GM19239 (cell line): ENCODE results near the gene ZNF232.
"Not testable (repeated sequence)": the region's sequence is repeated elsewhere in the genome, so short reads cannot be mapped to it uniquely, and the experiment has no call there.

Experiments
- DNase-seq: peaks from one replicate; pipeline ENCODE4 v3.0.0; 2011; ENCODE audit warnings: low spot score; ENCODE audit not compliant: insufficient read length
- FAIRE-seq: peaks from 2 replicates; lab custom pipeline; 2011; peaks lifted over from hg19 to GRCh38; lab: Jason Lieb, UNC

Gene ZNF232

DNA sequence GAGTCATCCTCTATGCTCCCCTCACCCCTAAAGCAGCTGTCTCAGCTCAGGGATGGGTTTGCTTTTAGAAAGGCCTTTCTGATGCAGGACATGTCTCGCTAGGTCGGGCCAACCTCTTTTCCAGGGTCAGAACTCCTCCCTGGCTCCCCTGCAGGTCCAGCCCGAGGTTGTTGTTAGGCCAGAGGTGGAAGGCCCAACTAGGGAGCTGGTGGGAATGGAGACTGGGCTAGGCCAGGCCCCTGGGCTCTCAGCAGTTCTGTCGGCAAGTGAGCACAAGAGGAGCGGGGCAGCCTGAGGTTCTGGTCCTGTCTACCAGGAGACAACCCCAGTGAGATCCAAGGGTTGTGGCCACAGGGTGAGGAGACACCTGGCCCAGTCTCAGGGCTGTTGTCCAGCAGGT lies 19.0 kb upstream of the ZNF232 start:
- FAIRE-seq, DNase-seq: not testable (repeated sequence)

DNA sequence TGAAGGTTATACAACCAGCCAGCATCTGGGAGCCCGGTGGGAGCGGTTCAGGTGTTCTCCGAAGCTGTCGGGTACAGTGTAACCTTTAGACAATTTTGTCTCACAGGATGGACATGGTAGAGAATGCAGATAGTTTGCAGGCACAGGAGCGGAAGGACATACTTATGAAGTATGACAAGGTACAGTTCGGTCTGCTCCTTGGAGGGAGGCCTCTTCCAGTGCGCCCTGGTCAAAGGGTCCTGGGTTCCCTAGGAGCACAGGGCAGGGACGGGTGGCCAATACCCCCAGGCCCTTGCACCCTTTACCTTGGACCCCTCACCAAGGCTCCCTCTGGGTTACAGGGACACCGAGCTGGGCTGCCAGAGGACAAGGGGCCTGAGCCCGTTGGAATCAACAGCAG lies 18.6 kb upstream of the ZNF232 start:
- DNase-seq, FAIRE-seq: not testable (repeated sequence)

DNA sequence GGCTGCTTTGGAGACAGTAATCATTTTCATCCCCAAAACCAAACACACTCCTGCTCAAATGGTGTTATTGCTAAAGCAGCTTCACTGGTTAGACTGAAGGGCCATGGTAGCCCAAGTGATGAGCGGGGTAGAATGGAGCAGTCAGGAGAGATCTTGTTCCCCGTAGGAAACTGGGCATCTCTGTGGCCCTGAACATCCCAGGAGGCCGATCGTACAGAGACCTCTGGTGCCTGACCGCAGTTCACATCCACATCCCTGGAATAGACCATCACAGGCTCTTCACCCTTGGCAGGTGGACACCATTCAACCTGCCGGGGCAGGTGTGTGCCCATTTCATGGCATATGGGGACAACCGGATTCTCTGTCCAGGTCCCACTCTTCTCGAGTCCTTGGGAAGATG lies 18.1 kb upstream of the ZNF232 start:
- FAIRE-seq, DNase-seq: not testable (repeated sequence)

DNA sequence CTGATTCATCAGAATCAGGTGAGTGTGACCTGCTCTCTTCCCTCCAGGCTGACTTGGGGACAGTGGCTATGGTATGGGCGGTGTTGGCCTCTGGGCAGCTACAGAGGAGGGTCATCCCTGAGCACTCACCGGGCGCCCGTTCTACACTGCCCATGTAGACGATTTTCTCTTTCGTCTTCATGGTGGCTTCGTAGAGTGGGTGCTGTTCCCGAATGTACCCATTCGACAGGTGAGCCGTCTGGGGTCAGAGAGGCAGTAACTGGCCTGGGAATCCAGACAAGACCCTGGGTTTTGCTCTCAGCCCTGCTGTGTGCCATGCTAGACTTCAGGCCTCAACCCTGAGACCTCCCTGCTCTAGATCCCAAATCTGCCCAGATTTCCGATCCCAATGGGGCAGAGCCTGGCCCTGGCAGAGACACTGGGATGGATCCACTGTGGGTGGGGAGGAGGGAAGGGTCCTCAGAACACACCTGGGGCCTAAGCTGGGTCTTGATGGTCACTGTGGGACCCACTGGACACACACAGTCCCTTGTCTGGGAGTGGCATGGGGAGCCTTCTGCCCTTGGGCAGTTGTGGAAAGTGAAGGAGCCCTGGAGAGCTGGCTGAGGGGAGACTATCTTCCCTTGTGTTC lies 17.3 kb upstream of the ZNF232 start:
- FAIRE-seq, result no peak

DNA sequence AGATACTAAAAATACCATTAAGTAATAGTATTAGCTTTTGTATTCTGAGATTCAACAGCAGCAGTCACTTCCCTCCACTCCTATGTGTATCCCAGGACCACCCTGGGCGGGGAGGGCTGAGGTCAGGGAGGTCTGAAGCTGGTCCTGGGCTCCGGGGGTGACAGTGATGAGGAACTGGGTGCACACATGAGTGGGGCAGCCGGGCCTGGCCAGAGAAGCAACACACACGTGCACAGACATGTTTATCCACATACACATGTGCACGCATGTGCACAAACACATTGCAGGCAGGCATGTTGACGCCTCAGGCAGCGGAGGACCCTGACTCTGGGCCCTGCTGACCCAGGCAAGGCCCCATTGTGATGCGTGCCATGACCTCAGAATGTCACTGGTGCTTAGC lies 16.7 kb upstream of the ZNF232 start:
- not testable (repeated sequence) for FAIRE-seq

More for the DNA sequence above, 17.3 kb upstream of the ZNF232 start:
- DNase-seq, result no peak

DNA sequence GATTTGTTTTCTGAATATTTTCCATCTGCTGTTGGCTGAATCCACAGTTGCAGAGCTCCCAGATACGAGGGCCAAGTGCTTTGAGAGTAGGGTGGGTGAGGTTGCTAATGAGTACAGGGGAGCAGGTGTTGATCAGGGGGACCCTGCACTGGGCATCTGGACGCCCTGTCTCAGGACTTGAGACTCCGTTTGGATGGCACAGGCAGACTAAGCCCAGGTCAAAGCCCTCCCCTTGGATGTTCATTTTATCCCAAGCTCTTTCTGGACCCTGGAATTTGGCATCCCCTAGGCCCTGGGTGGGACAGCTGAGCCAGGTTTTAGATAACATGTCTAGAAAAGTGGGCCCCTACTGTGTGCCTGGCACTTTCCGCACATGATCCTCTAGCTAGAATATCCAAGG lies 16.2 kb upstream of the ZNF232 start:
- FAIRE-seq, result no peak
- no peak for DNase-seq

More for the DNA sequence above, 16.7 kb upstream of the ZNF232 start:
- not testable (repeated sequence) for DNase-seq

DNA sequence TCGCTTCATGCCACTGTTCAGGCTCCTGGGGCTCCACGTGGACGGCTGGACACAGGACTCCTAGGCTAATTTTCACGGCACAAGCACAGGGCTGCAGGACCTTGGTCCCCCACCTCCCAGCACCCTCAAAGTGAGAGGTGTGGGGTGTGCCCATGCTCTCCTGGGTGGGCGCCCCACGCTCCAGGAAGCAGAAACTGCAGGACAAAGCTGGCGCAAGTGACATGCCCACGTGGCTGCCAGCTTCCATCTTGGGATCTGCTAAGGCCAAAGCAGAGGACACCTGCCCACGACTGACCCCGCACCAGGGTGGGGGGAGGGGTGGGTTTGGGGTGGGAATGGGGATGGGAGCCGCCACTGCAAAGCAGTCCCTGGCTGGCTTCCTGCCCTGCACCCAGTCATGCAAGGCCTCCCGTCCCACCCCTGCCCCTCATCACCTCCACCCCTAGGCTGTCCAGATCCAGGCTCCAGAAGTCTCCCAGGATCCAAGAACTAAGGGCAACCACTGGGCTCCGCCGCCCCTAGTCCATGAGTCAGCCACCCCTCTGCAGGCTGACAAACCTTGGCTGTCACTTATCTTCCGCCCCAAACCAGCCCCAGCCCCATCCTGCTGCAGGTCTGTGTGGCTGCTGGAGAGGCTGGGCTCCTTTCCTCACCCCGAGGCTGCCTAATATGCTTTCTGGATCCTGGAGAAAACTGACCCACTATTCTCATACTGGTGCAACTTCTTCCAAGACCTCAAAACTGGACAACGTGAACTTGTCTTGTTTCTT lies 15.2 kb upstream of the ZNF232 start:
- DNase-seq (no peak), FAIRE-seq (no peak)

DNA sequence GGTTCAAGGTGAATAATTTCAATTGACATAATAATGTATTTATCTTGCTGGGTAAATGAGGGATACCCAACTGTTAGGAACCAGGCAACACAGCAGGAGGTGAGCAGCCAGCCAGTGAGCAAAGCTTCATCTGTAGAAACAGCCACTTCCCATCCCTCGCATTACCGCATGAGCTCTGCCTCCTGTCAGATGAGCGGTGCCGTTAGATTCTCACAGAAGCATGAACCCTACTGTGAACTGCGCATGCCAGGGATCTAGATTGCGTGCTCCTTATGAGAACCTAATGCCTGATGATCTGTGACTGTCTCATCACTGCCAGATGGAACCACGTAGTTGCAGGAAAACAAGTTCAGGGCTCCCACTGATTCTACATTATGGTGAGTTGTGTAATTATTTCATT lies 13.2 kb upstream of the ZNF232 start:
- FAIRE-seq, DNase-seq: not testable (repeated sequence)

DNA sequence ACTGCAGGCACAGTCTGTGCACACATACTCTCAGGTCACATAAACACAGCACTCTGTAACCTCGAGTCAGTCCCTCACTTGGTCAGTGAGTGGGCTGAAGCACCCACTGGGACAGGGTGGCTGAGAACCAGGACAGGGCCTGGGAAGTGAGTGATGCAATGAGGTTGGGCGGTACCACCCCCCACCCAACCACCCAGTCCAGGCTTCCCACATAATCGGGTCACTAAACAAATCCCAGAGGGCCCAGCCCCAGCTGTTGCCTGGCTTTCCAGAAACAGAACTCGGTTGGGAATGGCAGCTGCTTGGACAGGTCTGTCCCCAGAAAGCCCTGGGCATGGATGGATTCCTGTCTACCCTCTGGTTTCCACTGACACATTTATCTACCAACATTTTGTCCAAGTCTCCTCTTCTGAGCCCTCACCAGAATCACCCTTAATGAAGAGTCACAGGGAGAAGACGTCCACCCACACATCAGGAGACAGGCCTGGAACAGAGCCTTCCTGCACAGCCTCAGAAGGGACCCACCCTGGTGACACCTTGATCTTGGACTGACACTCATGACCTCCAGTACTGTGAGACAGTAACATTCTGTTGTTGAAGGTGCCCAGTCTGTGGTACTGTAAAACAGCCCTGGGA lies 12.6 kb upstream of the ZNF232 start:
- not testable (repeated sequence) for DNase-seq, FAIRE-seq

DNA sequence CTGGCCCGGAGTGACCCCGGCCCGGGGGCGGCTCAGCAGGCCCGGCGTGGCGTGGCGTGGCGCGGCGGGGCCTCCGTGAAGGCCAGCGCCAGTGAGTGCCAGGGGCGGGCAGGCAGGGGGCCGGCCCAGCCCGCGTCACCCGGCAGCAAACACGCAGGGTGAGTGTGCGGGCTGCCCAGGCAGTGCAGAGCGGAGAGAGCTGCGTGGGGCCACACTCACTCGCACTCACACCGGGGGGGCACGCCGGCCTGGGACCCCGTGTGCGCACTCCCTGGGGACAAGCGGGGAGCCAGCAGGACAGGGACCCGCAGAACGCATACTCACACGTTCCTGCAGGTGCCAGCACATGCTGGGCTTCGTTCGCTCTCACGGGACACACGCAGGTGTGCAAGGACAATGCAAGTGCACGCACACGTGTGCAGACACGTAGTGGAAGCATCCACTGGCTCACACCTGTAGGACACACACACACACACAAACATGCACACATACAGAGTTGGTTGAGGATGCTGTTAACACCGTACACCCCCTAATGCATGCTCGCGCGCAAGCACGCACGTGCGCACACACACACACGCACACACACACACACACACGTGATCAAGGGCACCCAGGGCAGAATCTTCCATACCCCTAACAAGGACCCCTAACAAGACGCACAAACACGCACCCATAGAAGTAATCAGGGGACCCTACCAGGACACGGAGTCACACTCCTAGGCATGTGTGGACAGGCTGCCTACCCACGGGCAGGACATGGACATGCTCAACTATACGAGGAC lies 11.9 kb upstream of the ZNF232 start:
- FAIRE-seq (no peak), DNase-seq (no peak)

DNA sequence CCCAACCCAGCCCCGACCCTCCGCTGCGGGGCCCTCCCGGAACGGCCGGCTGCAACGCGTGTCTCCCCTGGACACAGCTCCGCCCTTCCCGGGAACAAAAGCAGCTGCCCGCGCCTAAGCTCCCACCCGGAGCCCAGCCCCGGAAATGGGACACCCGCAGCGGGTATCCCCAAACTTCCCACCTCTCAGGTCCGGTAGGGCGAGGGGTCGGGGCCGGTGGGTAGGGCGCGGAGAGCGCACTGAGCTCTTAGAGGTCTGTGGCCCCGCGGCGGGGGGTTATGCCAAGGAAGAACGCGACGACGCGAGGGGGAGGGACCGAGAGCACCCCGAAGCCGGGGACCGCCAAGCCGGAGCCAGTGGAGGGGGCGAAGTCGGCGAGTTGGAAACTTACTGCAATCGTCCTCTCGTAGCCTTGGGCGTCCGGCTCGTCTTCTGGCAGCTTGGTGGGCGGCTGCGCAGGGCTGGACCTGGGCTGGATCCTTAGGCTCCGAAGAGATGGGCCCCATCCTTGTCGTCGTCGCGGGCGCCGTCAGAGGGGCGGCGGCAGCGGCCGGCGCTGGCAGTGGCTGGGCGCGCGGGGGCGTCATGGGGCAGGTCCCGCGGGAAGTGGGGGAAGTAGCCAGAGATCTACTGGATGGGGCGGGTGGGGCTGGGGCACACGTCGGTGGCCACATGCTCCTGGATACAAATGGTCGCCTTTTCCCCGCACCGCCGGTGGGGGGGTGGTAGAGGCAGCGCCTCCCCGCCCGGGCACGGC lies 11.1 kb upstream of the ZNF232 start:
- no peak for FAIRE-seq
- DNase-seq, result no peak

DNA sequence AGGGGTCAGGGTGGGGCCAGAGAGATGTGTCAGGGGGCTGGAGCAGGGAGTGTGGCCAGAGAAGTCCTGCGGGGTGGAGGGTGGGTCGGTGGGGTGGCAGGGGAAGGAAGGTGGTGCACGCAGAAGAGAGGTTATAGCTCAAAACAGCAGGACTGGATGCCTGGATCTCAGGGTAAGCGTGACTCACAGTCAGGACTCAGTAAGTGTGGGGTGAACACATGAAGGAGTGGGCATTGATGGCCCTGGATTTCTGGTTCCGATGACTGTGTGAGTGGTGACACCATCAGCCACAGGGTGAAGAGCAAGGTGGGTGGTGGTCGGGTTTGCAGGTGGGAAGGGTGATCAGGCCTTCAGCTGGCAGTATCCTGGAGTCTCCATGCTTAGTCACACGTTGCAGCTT lies 10.4 kb upstream of the ZNF232 start:
- DNase-seq, FAIRE-seq: not testable (repeated sequence)

DNA sequence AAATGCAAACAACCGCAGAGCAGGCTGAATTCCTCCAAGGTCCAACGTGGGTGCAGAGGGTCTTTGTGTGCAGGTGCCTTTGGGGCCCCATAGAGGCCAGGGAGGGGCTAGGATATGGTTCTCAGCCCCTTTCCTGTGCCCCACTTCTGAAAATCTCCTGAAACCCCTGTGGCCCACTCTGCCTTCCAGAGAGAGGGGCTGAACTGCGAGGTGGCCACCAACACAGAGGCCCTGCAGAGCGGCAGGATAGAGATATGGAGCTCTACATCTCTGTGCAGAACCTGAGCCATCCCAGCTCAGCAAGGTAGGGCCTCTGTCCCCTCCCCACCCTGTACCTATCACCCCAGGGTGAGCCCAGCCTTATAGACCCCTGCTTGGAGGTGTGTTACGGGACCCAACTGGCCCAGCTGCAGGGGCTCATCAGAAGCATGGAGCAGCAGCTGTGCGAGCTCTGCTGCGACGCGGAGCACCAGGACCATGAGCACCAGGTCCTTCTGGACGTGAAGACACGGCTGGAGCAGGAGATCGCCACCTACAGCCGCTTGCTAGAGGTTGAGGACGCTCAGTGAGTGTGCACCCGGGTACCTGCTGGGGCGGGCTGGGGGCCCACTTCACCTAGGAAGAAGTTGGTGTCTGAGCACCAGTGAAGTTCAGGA lies 9.6 kb upstream of the ZNF232 start:
- DNase-seq (no peak), FAIRE-seq (no peak)

DNA sequence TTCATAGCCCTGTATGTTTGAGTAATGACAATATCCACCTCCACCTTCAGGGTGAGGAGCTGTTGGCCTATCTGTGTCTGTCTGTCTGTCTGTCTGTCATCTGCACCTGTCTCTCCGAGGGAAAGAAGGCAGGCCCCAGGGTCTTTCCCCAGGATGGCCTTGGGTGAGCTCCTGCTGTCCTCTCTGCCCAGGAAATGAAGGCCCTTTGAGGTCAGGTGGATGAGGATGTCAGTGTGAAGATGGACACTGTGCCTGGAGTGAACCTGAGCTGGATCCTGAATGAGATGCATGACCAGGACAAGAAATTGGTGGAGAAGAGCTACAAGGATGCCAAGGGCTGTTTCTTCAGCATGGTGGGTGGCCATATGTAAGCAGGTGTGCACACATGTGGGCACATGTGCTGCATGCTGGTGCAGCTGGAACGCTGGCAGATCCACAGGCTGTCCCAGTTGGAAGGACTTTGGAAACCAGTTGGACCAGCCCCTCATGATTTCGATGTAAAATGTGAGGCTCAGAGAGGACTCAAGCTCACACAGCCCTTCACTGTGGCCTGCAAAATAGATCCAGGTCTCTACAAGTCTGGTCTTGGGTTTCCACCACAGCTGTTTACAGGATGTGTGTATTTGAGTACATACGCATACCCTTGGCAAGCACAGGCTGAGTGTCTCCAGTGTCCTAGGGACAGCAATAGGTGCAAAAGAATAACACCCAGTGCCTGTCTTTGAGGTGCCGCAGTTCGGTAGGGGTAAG lies 8.9 kb upstream of the ZNF232 start:
- FAIRE-seq, DNase-seq: not testable (repeated sequence)

DNA sequence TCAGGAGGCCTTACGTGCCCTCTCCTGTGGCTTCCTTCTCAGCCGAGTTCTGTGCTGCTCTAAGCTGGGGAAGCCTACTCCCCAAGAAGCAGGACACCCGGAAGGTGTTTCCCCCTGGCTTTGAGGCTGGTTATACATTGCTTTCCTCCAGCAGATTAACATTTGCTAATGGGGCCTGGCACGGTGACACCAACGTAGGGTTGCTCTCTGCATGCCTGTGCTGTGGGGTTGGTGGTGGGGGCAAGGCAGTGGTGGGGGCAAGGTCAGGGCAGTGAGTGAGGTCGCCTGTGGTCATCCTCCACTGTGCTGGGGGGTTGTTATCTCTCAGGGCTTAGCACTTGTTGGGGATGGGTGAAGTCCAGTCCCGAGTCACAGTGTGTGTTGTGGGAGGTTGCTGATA lies 8.4 kb upstream of the ZNF232 start:
- DNase-seq (no peak), FAIRE-seq (no peak)

DNA sequence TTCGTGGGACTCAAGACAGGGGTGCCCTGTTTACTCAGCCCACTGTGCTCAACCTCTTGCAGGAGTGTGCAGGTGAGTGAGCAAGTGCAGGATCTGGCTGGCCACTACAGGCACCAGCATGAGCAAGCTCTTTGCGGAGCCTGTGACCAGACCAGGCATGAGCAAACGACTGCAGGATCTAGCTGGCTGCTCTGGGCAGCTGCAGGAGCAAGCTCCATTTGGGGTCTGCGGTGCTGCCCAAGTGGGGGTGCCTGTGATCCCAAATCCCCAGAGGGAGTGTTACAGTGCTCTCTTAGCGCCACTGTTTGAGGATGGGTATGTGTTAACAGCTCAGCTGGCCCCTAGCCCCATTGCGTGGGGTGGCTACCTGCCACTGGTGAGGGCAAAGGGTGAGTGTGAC lies 6.5 kb upstream of the ZNF232 start:
- DNase-seq, result no peak
- no peak for FAIRE-seq

DNA sequence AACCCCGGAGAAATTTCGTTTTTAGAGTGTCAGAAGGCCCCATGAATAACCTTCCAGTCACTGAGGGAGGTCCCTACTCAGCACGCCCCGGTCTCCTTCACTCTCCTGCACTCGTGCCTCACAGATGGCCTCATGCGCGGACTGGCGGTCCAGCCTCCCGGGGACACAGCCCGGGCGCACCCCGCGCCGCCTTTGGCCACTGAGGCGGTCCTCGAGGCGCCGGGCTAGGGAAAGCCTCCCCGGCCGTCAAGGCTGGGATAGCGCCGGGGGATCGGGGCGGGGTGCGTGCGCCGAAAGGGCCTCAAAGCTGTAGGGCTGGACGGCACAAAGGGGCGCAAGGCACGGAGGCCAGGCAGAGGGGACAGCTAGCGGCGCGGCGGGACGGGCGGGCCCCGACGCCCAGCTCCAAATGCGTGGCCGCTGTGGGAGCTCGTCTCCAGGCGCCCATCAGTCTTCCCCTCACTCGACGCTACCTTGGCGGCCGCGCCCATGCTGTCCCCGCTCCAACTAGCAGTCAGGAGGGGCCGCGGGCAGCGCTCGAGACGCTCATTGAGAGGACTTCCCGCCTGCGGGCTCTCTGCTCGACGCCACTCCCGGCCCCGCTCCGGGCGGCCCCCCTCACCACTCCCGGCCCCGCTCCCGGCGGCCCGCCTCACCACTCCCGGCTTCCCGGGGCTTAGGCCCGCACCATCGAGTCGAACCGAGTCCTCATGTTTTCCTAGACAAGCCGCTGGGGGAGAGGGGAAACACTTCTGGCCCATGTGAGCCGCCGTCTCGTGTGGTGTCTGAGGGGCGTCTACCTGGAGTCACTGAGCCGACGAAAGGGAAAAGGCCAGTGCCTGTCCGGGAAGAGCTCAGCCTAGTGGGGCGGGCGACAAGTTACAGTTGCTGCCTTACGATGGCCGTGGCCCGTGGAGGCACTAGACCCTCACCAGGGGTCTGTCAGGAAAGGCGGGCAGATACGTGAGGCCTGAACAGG lies 4.3 kb upstream of the ZNF232 start, which contains the start of gene USP6:
Gene USP6 (plus strand): TSS at position 360 of the 979 bp plus-strand sequence. CDS start 14,336 bp downstream, outside the sequence.
- DNase-seq, result no peak
- no peak for FAIRE-seq
